ENCODE results near the gene KIF6.
"Not testable (repeated sequence)": the region's sequence is repeated elsewhere in the genome, so short reads cannot be mapped to it uniquely, and the experiment has no call there.

The KIF6 gene, protein sequence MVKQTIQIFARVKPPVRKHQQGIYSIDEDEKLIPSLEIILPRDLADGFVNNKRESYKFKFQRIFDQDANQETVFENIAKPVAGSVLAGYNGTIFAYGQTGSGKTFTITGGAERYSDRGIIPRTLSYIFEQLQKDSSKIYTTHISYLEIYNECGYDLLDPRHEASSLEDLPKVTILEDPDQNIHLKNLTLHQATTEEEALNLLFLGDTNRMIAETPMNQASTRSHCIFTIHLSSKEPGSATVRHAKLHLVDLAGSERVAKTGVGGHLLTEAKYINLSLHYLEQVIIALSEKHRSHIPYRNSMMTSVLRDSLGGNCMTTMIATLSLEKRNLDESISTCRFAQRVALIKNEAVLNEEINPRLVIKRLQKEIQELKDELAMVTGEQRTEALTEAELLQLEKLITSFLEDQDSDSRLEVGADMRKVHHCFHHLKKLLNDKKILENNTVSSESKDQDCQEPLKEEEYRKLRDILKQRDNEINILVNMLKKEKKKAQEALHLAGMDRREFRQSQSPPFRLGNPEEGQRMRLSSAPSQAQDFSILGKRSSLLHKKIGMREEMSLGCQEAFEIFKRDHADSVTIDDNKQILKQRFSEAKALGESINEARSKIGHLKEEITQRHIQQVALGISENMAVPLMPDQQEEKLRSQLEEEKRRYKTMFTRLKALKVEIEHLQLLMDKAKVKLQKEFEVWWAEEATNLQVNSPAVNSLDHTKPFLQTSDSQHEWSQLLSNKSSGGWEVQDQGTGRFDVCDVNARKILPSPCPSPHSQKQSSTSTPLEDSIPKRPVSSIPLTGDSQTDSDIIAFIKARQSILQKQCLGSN

GRCh38 chr6:39724787-39725631 is at the start of gene KIF6:
TSS of gene KIF6 (minus strand) at chr6:39725408. CDS start at chr6:39725310, 98 bp downstream.
- DNase-seq: peak; percentile 44 to 78 (median 70)

- no peak for DNase-seq
Observed at GRCh38 chr6:39773782-39774181, 48.6 kb upstream of the KIF6 start.

DNA sequence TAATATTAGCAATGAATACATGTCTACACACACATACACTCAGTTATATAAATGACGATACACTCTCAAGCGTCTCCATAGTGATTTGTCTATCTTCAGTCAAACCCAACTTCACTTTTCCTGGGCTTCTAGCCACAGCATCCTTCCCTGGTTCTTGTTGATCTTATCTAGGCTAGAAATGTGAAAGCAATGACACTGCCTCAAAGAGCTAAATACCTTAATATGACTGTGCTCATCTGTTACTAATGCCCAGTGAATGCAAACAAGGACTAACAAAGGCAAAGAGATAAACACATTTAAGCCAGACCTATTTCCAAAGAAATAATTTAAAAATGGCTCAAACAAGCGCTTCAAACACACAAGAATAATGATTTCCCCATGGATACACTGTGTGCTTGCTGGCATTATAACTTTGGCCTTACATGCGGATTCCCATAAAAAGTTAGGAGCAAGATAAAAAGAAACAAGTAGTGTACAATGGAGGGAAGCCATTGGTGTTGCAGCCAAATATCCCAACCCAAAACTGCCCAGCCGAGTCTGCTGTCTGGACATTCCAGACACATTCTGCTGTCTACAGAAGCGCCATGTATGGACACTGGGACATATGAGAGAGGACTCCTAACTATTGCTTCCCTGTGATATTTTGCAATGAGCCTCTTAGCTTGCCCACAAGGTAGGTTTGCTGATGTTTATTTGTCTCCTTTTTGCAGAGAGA is 47.5 kb upstream of the KIF6 start:
- no peak for DNase-seq

GRCh38 chr6:39770446-39770845 is 45.2 kb upstream of the KIF6 start:
- DNase-seq: no peak

DNA sequence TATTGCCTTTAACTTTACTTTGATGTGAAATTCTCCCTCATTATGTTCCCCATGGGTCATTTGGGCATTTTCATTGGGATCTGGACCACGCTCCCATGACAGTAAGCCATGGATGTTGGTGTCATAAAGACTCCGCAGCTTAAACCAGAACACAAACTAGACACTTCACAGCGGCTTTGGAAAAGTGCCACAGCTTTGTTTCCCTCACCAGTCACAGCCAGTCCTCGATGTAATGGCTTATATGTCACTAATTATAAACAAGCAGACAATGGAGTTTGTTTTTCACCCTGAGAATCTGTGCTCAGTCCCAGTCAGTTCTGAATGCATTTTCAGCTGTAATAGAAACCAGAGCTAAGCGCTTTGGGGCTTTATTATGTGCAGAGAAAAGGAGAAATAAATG is 43.8 kb upstream of the KIF6 start:
- DNase-seq: no peak

GRCh38 chr6:39765508-39766065 is 40.4 kb upstream of the KIF6 start:
- no peak for DNase-seq

DNA sequence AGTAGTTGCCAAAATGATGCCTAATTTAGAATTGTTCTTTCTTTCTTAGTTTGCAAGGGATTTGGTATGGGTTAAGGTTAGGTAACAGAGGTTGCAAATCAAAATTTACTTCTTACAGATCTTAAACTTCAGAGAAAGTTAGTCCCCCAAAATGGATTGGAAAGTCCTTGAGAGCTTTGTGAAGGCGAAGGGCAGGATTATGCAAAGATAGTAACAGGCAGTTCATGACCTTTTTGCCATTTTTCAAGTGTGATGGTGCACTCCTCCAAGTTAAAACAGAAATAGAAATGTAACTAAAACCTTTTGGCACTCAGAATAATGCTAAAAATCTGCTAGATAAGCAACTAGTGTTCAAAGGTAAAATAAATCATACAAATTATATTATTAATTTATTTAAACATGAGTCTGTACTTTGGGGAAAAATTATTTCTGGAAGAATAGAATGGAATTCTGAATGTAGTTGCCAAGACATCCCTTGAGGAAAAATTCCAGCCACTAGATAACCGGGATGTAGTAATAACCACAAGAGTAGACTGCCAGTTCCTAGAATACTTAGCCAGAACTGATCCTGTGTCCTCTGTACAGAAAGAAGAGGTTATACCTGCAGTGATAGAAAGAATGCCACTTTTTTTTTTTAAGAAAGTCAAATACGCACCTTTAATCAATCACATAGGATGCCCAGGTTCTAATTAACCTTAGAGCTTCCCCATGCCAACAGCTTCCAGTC is 35.2 kb upstream of the KIF6 start:
- DNase-seq: no peak

DNA sequence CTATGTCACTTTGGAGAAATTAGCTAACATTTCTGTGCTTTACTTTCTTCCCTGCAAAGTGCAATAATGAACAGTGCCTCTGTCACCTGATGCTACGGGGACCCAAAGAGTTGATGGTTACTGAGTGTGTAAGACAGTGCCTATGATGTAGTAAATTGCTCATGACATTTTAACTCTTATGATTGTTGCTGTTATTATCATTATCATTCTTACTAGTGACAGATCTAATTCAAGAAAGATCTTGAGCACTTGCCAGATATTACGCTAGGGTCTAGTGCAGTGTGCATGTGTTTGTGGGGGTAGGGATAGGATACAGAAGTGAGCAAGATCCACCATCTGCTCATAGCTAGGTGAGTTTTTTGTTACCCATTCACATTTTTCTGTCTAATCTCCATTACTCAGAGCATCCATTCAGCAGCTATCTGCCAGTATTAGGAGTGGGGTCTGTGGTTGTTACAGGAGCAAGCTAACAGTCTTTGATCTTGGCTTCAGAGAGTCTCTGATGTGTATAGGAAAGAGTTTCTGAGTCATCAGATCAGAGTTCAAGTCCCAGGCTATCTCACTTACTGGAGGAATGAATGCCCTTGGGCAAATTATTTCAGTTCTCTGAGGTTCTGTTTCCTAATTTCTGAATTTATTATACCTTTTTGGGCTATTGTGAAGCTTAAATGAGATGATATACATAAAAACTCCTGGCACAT is 33.8 kb upstream of the KIF6 start:
- no peak for DNase-seq

GRCh38 chr6:39756582-39756981 is 31.4 kb upstream of the KIF6 start:
- no peak for DNase-seq

GRCh38 chr6:39755231-39755630 is 30.0 kb upstream of the KIF6 start:
- no peak for DNase-seq

DNA sequence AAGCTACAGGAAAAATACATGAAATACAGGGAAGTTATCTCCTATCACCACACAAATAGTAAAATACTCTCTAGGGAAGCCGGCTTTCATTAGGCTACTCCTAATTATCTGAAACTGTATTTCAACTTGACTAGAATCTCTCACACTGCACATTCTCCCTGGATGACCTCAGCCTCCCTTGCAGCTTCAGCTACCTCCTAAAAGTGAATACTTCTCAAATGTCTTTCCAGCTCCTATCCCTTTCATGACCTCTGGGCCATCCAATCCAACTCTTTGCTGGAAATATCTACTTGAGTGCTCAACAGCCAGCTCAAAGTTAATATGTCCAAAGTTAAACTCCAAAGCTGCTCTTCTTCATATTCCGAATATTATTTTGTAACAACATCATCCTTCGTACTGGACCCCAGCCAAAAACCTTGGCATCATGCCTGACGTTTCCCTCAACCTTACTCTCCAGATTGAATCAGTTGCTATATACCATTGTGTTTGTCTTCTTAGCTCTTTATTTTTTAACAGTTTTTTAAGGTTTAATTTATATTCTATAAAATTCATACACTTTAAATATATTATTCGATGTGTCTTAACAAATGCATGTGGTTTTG is 29.4 kb upstream of the KIF6 start:
- DNase-seq: no peak

DNA sequence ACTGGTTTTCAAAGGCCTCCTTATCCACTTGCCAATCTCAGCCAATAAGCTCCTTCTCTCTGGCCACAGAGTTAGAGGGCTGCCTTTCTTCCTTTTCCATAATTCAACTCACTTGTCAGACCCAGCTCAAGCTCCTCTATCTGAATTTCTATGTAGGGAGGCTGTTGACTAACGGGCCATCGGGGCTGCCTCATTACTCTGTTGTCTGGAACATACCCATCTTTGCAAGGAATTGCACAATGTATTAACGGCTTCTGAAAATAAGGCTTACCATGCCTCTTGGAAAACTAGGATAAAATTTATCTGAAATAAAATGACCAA is 28.5 kb upstream of the KIF6 start:
- DNase-seq: no peak

- no peak for DNase-seq
Observed at GRCh38 chr6:39752835-39753724, 27.9 kb upstream of the KIF6 start.

- DNase-seq: no peak
Observed at GRCh38 chr6:39746795-39747194, 21.6 kb upstream of the KIF6 start.

- DNase-seq: no peak
Observed at GRCh38 chr6:39733704-39734103, 8.5 kb upstream of the KIF6 start.

- no peak for DNase-seq
Observed at GRCh38 chr6:39731565-39731964, 6.4 kb upstream of the KIF6 start.

DNA sequence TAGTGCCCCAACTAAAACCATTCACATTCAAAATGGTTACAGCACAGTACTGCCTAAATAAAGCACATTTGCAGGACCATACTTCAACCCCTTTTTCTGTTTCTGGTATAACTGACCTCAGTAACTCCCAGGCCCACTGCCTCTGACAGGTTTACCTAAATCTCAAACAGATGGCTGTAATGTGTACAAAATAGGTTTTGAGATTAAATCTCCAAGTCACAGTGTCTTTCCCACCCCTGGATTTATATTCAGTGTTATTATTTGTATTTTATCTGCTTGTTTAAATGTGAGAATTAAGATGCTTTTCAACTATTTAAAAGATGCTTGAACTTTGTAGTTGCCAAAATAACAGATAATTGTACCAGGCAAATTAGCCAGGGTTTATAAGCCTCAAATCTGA is 4.7 kb upstream of the KIF6 start:
- no peak for DNase-seq

- DNase-seq: no peak
Observed at GRCh38 chr6:39725632-39725997, 407 bp upstream of the KIF6 start.

- not testable (repeated sequence) for DNase-seq
Observed at GRCh38 chr6:39723350-39723749, 1.9 kb downstream of the KIF6 start.

DNA sequence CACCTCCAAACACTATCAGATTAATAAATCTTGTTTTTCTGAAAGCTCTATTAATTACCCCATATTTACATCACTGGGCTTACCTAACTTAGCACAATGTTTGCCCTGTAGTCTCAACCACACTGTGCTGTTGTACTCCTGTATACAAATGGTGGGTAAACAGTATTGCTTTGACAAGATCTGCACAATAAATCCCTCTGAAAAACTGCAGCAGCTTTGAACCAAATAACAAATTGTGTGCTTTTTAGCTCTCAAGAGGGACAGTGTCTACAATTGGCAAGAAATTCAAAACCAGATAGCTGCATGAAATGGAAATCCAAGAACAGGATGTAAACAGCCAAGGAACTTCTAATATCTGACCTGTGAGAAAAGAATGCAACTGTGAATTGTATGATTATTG is 10.4 kb downstream of the KIF6 start:
- DNase-seq: no peak

Data from activated naive CD4-positive, alpha-beta T cell (primary cell).